ENCODE measurements around the gene GLS2.

DNA sequence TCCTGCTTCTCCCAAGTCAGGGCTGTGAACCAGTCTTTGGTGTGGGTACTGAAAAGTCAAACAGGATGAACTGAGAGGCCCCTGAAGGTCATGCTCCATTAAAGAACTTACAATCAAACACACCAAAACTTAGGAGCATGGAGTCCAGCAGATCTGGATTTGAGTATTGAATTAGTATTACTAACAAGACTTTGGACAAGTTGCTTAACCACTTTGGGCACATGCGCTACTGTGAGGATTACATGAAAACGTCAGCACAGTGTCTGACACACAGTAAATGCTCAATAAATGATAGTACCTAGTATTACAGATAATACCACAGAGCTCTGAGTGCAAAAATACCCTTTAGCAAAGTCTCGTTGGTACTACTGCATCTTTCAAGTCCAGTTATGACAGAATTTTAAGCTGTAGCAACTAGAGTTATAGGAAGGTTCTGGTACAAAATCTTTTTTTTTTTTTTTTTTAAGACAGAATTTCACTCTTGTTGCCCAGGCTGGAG lies 62.0 kb downstream of the GLS2 start:
- TF ChIP-seq SIN3A (IDR thresholded peaks at IDR 0.05; ENCODE audit: borderline replicate concordance, insufficient read depth, low read length) (no peak), POLR2AphosphoS5 (IDR thresholded peaks at IDR 0.05; ENCODE audit: low read depth, low read length) (no peak), TAF1 (IDR thresholded peaks at IDR 0.05; ENCODE audit: borderline replicate concordance, insufficient read depth, low read length) (no peak)
- TF ChIP-seq, protein P1, sequence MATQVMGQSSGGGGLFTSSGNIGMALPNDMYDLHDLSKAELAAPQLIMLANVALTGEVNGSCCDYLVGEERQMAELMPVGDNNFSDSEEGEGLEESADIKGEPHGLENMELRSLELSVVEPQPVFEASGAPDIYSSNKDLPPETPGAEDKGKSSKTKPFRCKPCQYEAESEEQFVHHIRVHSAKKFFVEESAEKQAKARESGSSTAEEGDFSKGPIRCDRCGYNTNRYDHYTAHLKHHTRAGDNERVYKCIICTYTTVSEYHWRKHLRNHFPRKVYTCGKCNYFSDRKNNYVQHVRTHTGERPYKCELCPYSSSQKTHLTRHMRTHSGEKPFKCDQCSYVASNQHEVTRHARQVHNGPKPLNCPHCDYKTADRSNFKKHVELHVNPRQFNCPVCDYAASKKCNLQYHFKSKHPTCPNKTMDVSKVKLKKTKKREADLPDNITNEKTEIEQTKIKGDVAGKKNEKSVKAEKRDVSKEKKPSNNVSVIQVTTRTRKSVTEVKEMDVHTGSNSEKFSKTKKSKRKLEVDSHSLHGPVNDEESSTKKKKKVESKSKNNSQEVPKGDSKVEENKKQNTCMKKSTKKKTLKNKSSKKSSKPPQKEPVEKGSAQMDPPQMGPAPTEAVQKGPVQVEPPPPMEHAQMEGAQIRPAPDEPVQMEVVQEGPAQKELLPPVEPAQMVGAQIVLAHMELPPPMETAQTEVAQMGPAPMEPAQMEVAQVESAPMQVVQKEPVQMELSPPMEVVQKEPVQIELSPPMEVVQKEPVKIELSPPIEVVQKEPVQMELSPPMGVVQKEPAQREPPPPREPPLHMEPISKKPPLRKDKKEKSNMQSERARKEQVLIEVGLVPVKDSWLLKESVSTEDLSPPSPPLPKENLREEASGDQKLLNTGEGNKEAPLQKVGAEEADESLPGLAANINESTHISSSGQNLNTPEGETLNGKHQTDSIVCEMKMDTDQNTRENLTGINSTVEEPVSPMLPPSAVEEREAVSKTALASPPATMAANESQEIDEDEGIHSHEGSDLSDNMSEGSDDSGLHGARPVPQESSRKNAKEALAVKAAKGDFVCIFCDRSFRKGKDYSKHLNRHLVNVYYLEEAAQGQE (IDR thresholded peaks at IDR 0.05; ENCODE audit: insufficient read depth in 1 of 2, low read depth in 2 of 2, low read length in 2 of 2) = no peak

Data from PFSK-1 (cell line).